HG03095 (cell line): ENCODE data around the gene PDIA5.
"Not testable (repeated sequence)": the region's sequence is repeated elsewhere in the genome, so short reads cannot be mapped to it uniquely, and the experiment has no call there.

Experiments
- ATAC-seq: cut with Tn5 transposase; IDR thresholded peaks from one replicate; pipeline ENCODE4 v1.9.1; 2021; ENCODE audit warnings: moderate library complexity; ENCODE audit not compliant: unreplicated experiment

PDIA5 gene

DNA sequence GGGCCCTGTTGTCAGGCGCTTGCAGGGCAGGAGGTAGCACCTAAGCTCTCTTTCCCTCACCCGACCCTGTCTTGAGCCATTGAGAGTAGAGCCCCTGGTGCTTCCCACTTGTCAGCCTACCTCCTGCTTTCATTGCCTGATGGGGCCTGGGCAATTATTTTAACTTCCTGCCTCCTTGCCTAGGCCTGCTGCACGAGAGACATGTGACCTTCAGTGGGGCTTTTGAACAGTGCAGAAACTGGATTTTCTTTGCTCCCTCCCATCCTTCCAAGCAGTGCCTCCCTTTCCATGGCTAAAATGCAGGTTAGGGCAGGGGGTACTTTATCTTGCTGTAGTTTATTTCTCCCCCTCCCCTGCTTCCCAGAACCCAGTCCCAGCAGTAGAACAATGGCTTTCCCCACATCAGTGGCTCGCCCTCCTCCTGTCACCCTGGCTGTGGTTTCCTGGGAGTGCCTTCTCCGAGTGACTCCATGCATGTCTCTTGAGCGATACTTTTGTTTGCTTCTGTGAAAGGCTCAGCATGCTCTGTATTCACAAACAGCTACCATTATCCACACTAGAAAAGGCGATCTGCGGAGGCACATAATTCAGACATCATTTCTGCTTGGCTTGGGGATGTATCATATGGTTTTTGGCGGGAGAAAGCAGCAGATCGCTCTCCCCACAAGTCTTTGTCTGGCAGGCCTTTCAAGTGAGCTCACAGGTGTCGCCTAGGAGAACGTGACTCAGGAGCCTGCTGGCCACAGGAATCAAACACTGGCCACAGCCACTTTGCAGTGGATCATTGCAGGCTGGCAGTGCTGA lies 24.1 kb downstream of the PDIA5 start:
- ATAC-seq: no peak

- no peak for ATAC-seq
These were observed 25.4 kb downstream of the PDIA5 start for GRCh38 chr3:123092243-123092642.

- no peak for ATAC-seq
These were observed 26.9 kb downstream of the PDIA5 start for GRCh38 chr3:123093696-123094095.

- no peak for ATAC-seq
These were observed 27.9 kb downstream of the PDIA5 start for GRCh38 chr3:123094516-123095313.

DNA sequence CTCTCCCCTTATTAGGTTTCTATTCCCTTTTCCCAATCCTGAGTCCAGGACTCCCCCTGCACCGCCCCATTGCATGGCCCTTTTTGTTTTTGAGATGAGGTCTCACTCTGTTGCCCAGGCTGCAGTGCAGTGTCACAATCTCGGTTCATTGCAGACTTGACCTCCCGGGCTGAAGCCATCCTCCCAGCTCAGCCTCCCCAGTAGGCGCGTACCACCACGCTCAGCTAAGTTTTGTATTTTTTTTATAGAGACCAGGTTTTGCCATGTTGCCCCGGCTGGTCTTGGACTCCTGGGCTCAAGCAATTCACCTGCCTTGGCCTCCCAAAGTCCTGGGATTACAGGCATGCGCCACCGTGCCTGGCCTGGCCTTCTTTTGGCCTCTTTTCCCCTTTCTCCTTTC lies 29.3 kb downstream of the PDIA5 start:
- no peak for ATAC-seq

GRCh38 chr3:123096731-123097130 lies 29.9 kb downstream of the PDIA5 start:
- ATAC-seq: no peak

- ATAC-seq: no peak
These were observed 31.9 kb downstream of the PDIA5 start for GRCh38 chr3:123098426-123099330.

GRCh38 chr3:123099331-123100192 lies 32.7 kb downstream of the PDIA5 start:
- ATAC-seq: no peak

DNA sequence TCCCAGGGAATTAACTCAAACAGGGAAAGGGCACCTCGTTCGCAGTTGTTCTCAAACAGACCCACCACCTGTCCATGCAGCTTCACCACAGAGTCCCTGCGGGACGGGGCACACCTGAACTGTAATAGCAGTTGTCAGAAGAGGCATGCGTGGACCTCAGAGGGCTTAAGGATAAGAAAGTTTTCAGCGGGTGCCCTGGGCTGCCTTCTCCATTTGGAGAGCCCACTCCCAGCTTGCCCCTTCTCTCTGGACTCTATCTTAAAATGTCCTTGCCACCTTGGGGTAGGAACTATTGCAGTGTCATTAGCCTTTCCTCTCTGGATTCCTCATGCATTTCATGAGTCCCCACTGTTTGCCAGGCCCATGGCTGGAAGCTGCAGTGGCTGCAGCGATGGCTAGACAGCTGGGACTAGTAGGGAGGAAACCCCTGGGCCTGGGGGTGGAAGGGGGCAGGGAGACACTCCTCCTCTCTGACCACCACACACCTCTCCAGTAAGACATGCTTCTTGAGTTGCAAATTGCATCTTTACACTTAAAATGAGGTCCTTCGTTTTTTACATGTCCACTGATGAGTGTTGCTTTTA lies 33.5 kb downstream of the PDIA5 start:
- ATAC-seq: no peak

- no peak for ATAC-seq
These were observed 35.4 kb downstream of the PDIA5 start for GRCh38 chr3:123102249-123102648.

DNA sequence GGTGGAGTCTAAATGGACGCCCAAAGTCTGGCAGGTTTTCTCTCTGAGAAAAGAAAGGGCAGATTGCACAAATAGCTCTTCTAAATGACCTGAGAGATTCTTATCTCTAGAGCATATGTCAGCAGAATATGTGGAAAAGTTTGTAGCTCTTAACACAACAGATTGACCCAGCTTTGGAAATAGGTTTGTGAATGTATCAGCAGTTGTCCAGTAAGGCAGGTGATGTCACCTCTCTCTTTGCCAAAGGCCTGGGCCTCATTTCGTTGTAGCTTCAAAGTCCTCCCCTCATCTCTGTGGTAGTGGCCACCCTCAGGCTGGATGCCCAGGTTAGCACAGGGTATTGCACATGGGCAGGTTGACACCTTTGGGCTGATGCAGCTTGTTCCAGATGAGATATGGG lies 36.0 kb downstream of the PDIA5 start:
- ATAC-seq: no peak

DNA sequence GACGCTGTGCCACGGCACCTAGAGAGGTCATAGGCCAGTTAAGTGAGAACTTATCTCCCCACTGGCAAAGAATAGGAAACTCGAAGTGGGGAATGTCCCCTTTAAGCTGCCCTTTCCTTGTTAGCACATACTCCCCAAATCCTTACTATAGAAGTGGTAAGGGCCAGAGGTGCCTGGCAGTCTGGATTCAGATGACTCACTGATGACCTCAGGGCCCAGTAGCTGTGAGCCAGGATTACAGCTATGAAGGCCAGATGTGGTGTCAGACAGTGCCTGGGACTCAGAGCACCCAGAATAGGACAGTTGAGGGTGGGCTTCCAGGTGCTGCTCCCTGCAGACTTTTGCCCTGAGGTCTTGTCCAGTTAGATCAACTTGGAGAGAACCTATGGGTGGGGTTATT lies 37.7 kb downstream of the PDIA5 start:
- ATAC-seq: no peak

- no peak for ATAC-seq
These were observed 38.7 kb downstream of the PDIA5 start for GRCh38 chr3:123105201-123106189.

GRCh38 chr3:123110282-123110975 lies 43.6 kb downstream of the PDIA5 start:
- no peak for ATAC-seq

- no peak for ATAC-seq
These were observed 44.3 kb downstream of the PDIA5 start for GRCh38 chr3:123110976-123111615.

DNA sequence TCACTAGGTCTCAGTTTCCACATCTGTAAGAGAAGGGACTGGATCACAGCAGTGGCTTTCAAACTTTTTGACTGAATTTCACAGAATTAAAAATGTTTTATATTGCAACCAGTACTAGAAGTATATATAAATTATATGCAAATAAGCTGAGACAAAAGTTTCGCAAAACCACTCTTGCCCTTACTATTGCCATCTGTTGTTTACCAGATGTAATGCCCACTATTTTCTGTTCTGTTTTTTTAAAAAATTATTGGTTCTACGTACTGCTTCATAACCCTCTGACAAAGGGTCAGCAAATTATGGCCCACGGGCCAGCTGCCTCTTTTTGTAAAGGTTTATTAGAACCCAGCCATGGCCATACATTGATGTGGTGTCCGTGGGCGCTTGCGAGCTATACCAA lies 44.8 kb downstream of the PDIA5 start:
- ATAC-seq: no peak

DNA sequence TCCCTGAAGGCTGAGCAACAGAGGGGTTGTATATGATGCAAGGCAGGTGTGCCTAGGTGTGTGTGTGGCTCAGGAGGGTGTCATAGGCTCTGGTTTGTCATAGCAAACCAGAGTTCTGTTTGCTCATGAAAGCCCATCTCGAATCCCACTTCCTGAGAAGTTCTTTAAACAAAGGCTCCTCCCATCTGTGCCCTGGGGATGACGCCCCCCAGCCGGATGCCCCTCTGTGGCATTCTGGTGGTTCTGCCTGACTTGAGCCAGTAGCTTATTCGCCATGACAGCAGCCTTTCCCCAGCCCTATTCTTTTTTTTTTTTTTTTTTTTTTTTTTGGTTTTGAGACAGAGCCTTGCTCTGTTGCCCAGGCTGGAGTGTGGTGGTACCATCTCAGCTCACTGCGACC lies 45.4 kb downstream of the PDIA5 start:
- ATAC-seq: no peak

- ATAC-seq: not testable (repeated sequence)
These were observed 45.8 kb downstream of the PDIA5 start for GRCh38 chr3:123112656-123113055.
